Smooth muscle cell of the umbilical artery (primary cell): ENCODE results near the gene GPX4. TPM values are rescaled to one million over a fixed set of nuclear protein-coding genes. Genes with fewer than 3 reads are reported as not detected.

Experiments
- total RNA-seq: library from RNA; depleted of rRNA; stranded (reverse); fragments of >200 nt; gene quantifications from 2 replicates; pipeline ENCODE4 v1.2.3, GENCODE V29; 2014

Gene GPX4
- total RNA-seq, result 159 and 328 TPM in 2 replicates

GRCh38 chr19:1103708-1104310, at the start of gene GPX4:
GPX4 (plus strand) TSS chr19:1103994; CDS start chr19:1104044, 50 bp downstream.

GRCh38 chr19:1066748-1067340, 37.0 kb upstream of the GPX4 start, which contains the start of gene ARHGAP45:
ARHGAP45 (plus strand) TSS chr19:1067167; CDS start chr19:1067406, 239 bp downstream.

GRCh38 chr19:1094978-1095701, 8.7 kb upstream of the GPX4 start, which contains the start of gene POLR2E:
POLR2E (minus strand) TSS chr19:1095375; CDS start chr19:1095315, 60 bp downstream.

Other genes with a start within 250 kb of the GPX4 start
- 1.7 and 3.6 TPM in 2 replicates for gene CFD, start 244.3 kb upstream of the GPX4 start, total RNA-seq
- 28.8 and 44.4 TPM in 2 replicates for gene MED16, start 210.8 kb upstream of the GPX4 start, total RNA-seq
- gene RNU6-9, start 210.5 kb upstream of the GPX4 start, total RNA-seq, result not detected in 2 replicates
- 21.1 and 32.8 TPM in 2 replicates for gene R3HDM4, start 190.8 kb upstream of the GPX4 start, total RNA-seq
- gene KISS1R, start 186.7 kb upstream of the GPX4 start, total RNA-seq, result not detected in 2 replicates
- gene ARID3A, start 178.0 kb upstream of the GPX4 start, total RNA-seq, result 28.2 and 30.3 TPM in 2 replicates
- gene WDR18, start 119.6 kb upstream of the GPX4 start, total RNA-seq, result 36.4 and 47.5 TPM in 2 replicates
- 0.59 and 0.65 TPM in 2 replicates for gene GRIN3B, start 103.6 kb upstream of the GPX4 start, total RNA-seq
- 67.4 and 96.1 TPM in 2 replicates for gene TMEM259, start 82.9 kb upstream of the GPX4 start, total RNA-seq
- gene RNU6-2, start 82.5 kb upstream of the GPX4 start, total RNA-seq, result not detected in 2 replicates
- gene CNN2, start 77.4 kb upstream of the GPX4 start, total RNA-seq, result 284 and 606 TPM in 2 replicates
- gene ABCA7, start 63.9 kb upstream of the GPX4 start, total RNA-seq, result 9.2 and 10.2 TPM in 2 replicates
- 0.89 and 0.97 TPM in 2 replicates for gene ARHGAP45, start 36.8 kb upstream of the GPX4 start, total RNA-seq
- gene POLR2E, start 8.6 kb upstream of the GPX4 start, total RNA-seq, result 63.5 and 107 TPM in 2 replicates
- 46.3 and 72.7 TPM in 2 replicates for gene SBNO2, start 70.3 kb downstream of the GPX4 start, total RNA-seq
- gene STK11, start 101.8 kb downstream of the GPX4 start, total RNA-seq, result 79.6 and 82.9 TPM in 2 replicates
- 4.2 and 9.7 TPM in 2 replicates for gene CBARP, start 134.0 kb downstream of the GPX4 start, total RNA-seq
- gene ATP5F1D, start 137.8 kb downstream of the GPX4 start, total RNA-seq, result 16.0 and 31.6 TPM in 2 replicates
- gene MIDN, start 144.6 kb downstream of the GPX4 start, total RNA-seq, result 23.2 and 32.6 TPM in 2 replicates
- 101 and 177 TPM in 2 replicates for gene CIRBP, start 165.3 kb downstream of the GPX4 start, total RNA-seq
- 23.8 and 45.4 TPM in 2 replicates for gene FAM174C, start 171.5 kb downstream of the GPX4 start, total RNA-seq
- gene EFNA2, start 181.9 kb downstream of the GPX4 start, total RNA-seq, result not detected in 2 replicates